Vagina (tissue), 2 donors: ENCODE results near the gene FMO5. TPM values are rescaled to one million over a fixed set of nuclear protein-coding genes. Genes with fewer than 3 reads are reported as not detected.

Experiments used
- DNase-seq, 2 donors: peaks; one replicate each; pipeline ENCODE4 v3.0.0-alpha.2; 2017; ENCODE audit errors: extremely low spot score in 2 of 2
- H3K27ac ChIP-seq: fragments of 200-600 bp; sonication (generic); one replicate; pipeline ENCODE4 v1.5.1; 2019
- H3K27me3 ChIP-seq: fragments of 200-600 bp; sonication (generic); one replicate; pipeline ENCODE4 v1.5.1; 2019
- H3K36me3 ChIP-seq, 2 donors: fragments of 200-600 bp; sonication (generic); one replicate each; pipeline ENCODE4 v1.5.1; 2017 to 2019
- H3K4me1 ChIP-seq: fragments of 200-600 bp; sonication (generic); one replicate; pipeline ENCODE4 v1.5.1; 2019
- H3K4me3 ChIP-seq, 2 donors: fragments of 200-600 bp; sonication (generic); 1 replicate in 1 of 2; 2 replicates in 1 of 2; pipeline ENCODE4 v1.5.1; 2016 to 2019
- H3K9me3 ChIP-seq: fragments of 200-600 bp; sonication (generic); one replicate; pipeline ENCODE4 v1.5.1; 2019
- POLR2A ChIP-seq, 2 donors: fragments of 450-650 bp; IDR thresholded peaks; one replicate each; pipeline ENCODE4 v1.6.1; 2017; ENCODE audit warnings: antibody characterized with exemption in 2 of 2, mild to moderate bottlenecking in 2 of 2, moderate library complexity in 2 of 2
- POLR2AphosphoS5 ChIP-seq, 2 donors: sonication (generic); formaldehyde crosslinking; IDR thresholded peaks; one replicate each; pipeline ENCODE4 v1.9.0; 2017; ENCODE audit warnings: antibody characterized with exemption in 2 of 2, mild to moderate bottlenecking in 2 of 2, low read depth in 1 of 2; ENCODE audit not compliant: insufficient read depth in 1 of 2
- intact Hi-C: fragments of 100-400 bp; cut with DNase I; formaldehyde crosslinking; loops from one replicate; pipeline ENCODE4 v1.15.1; 2023
- total RNA-seq: library from RNA; depleted of rRNA; stranded (reverse); fragments of >200 nt; gene quantifications from one replicate; pipeline ENCODE4 v1.2.3, GENCODE V29; 2016
- TF ChIP-seq, protein P1 (sequence below), 3 experiments: fragments of 450-650 bp in 2 of 3; fragments of 200-600 bp in 1 of 3; sonication (generic) in 1 of 3; IDR thresholded peaks; one replicate each; pipeline ENCODE4 v1.5.1; 2017 to 2019; ENCODE audit warnings: antibody characterized with exemption in 3 of 3, mild to moderate bottlenecking in 2 of 3, moderate library complexity in 2 of 3

FMO5 gene
- total RNA-seq, 1 donor from 2014 or later, result 3.4 TPM

DNA sequence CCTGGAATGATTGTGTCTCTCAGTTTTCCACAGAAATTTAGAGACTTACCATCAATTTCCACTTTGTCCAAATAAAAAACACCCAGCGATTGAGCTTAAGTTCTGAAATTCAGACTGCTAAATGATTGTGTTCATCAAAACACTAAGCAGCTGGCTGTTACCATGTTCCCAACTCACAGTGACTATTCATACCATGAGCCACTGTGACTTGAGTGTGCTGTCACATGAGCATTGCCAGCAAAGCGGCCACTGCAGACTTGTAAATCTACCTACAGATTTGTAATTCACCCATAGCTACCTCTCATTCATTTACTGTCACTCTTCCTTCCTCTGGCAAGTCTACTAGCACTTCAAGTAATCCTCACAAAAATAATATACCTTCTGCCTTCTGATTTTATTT is 35.6 kb downstream of the FMO5 start:
- H3K27ac ChIP-seq, result no peak overlapping the region
- no peak overlapping the region for H3K4me3 ChIP-seq
- no peaks in the 10 kb centered on the region for H3K27me3 ChIP-seq
- H3K4me1 ChIP-seq, result no peaks in the 10 kb centered on the region
- DNase-seq, result no peak
- intact Hi-C loops, result no loop called here
- no peak for TF ChIP-seq POLR2A (IDR thresholded peaks at IDR 0.05)
- TF ChIP-seq, protein P1, sequence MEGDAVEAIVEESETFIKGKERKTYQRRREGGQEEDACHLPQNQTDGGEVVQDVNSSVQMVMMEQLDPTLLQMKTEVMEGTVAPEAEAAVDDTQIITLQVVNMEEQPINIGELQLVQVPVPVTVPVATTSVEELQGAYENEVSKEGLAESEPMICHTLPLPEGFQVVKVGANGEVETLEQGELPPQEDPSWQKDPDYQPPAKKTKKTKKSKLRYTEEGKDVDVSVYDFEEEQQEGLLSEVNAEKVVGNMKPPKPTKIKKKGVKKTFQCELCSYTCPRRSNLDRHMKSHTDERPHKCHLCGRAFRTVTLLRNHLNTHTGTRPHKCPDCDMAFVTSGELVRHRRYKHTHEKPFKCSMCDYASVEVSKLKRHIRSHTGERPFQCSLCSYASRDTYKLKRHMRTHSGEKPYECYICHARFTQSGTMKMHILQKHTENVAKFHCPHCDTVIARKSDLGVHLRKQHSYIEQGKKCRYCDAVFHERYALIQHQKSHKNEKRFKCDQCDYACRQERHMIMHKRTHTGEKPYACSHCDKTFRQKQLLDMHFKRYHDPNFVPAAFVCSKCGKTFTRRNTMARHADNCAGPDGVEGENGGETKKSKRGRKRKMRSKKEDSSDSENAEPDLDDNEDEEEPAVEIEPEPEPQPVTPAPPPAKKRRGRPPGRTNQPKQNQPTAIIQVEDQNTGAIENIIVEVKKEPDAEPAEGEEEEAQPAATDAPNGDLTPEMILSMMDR (IDR thresholded peaks at IDR 0.05), result no peak
- TF ChIP-seq POLR2AphosphoS5 (IDR thresholded peaks at IDR 0.05; ENCODE audit: insufficient read depth in 1 of 2, low read depth in 1 of 2), result no peak
- H3K36me3 ChIP-seq, result no peaks in the 10 kb centered on the region
- no peaks in the 10 kb centered on the region for H3K9me3 ChIP-seq

DNA sequence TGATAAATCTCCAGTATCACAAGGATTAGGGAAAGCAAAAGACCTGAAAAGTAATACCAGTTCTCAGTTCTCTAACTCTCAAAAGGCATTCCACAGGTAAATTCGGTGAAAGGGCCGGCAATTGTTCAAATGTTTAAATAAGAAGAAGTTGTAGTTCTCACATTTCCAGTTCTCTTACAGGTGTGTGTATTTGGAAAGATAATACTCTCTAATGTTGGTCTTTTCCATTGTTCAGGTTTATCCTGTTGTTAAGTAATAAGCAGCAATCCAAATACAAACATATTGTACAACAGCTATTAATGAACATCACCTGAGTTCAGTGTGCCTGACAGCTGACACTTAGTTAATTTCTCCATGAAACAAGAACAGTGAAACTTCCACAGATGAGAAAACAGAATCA is 39.7 kb downstream of the FMO5 start:
- intact Hi-C loops, result no loop called here
- Histone ChIP-seq H3K4me1 (no peaks in the 10 kb centered on the region), H3K27me3 (no peaks in the 10 kb centered on the region), H3K36me3 (no peaks in the 10 kb centered on the region), H3K4me3 (no peak overlapping the region), H3K9me3 (no peaks in the 10 kb centered on the region), H3K27ac (no peak overlapping the region)
- TF ChIP-seq POLR2A (IDR thresholded peaks at IDR 0.05) (no peak), POLR2AphosphoS5 (IDR thresholded peaks at IDR 0.05; ENCODE audit: insufficient read depth in 1 of 2, low read depth in 1 of 2) (no peak)
- TF ChIP-seq, protein P1 (IDR thresholded peaks at IDR 0.05), result no peak
- no peak for DNase-seq

DNA sequence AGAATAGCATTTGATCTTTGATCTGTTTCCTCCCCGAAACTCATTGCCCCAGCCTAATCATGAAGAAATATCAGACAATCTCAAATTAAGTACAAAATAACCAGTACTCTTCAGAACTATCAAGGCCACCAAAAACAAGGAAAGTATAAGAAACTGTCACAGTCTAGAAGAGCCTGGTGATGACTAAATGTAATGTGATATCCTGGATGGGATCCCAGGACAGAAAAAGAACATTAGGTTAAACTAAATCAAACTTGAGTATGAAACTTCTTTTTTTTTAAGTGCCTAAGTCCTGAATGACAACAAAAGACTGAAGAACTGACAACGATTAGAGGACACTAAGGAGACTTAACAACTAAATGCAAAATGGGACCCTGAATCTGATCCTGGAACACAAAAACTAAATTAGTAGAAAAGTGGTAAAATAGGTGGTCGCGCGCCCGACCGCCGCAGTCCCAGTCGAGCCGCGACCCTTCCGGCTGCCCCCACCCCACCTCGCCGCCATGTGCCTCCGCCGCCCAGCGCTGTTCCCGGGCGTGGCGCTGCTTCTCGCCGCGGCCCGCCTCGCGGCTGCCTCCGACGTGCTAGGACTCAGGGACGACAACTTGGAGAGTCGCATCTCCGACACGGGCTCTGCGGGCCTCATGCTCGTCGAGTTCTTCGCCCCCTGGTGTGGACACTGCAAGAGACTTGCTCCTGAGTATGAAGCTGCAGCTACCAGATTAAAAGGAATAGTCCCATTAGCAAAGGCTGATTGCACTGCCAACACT is 47.3 kb downstream of the FMO5 start:
- DNase-seq, result no peak
- Histone ChIP-seq H3K36me3 (no peaks in the 10 kb centered on the region), H3K4me1 (peaks cover 19% of the 10 kb centered on the region), H3K4me3 (peak overlapping the region; percentile 15 to 28), H3K27ac (no peak overlapping the region), H3K27me3 (no peaks in the 10 kb centered on the region), H3K9me3 (no peaks in the 10 kb centered on the region)
- intact Hi-C loops, result no loop called here
- TF ChIP-seq, protein P1 (IDR thresholded peaks at IDR 0.05), result no peak
- TF ChIP-seq POLR2A (IDR thresholded peaks at IDR 0.05), result no peak
- TF ChIP-seq POLR2AphosphoS5 (IDR thresholded peaks at IDR 0.05; ENCODE audit: insufficient read depth in 1 of 2, low read depth in 1 of 2), result no peak

DNA sequence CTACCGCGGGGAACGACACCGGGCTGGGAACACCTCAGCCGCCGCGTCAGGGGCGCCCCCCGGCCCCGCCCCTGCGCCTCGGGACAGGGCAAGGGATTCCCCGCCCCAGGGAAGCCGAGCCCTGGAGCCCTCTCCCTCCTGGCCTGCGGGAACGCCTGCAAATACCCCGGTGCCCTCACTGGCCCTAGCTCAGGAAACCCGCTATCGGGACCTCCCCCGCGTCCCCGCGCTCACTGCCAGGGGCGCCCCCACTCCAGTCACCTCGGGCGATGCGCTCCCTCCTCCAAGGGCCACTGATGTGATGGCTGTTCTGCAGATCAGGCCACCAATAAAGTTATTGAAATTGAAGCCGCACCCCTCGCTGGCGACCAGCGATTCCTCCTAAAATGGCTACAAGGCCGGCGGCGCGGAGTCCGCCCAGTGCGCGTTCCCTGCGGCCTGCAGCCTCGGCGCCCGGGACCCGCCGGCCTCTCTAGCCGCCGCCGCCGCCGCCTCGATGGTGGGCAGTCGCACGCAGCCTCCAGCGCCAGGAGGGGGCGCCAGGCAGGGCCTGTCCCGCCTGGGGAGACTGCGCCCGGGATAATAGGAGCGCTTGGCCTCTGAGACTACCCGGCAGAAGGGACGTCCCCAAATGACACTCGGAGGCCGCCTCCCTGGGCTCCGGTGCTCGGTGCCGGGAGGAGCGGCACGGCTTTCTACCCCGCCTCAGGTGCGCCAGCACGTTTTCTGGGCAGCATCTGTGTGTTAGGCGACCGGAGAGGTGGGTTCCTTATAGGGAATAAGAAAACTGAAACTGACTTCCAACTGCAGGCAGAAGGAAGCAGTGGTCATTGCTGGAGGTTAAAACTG is 52.7 kb downstream of the FMO5 start, which contains the start of gene PRKAB2:
Gene PRKAB2 (minus strand): TSS at position 303 of the 849 bp plus-strand sequence. CDS start 326 bp downstream, outside the sequence.
- Histone ChIP-seq H3K9me3 (no peaks in the 10 kb centered on the region), H3K4me1 (peaks cover 58% of the 10 kb centered on the region), H3K27me3 (no peaks in the 10 kb centered on the region), H3K4me3 (peak within 1 kb of the TSS; percentile 84 to 94), H3K36me3 (no peaks in the 10 kb centered on the region), H3K27ac (peak within 1 kb of the TSS; percentile 89)
- TF ChIP-seq POLR2AphosphoS5 (IDR thresholded peaks at IDR 0.05; ENCODE audit: insufficient read depth in 1 of 2, low read depth in 1 of 2) (peak; percentile 79 to 97), POLR2A (IDR thresholded peaks at IDR 0.05) (peak in 1 of 2 donors; percentile 72)
- TF ChIP-seq, protein P1 (IDR thresholded peaks at IDR 0.05), result peak; percentile 32 to 94 (median 93)
- intact Hi-C loops, result loop anchor here (1.0 kb wide), 1 partner anchor 71 kb away; no protein-coding TSS in a partner anchor
- DNase-seq, result peak; percentile 95 to 96
